Measurements from ENCODE around the gene ALG6.

DNA sequence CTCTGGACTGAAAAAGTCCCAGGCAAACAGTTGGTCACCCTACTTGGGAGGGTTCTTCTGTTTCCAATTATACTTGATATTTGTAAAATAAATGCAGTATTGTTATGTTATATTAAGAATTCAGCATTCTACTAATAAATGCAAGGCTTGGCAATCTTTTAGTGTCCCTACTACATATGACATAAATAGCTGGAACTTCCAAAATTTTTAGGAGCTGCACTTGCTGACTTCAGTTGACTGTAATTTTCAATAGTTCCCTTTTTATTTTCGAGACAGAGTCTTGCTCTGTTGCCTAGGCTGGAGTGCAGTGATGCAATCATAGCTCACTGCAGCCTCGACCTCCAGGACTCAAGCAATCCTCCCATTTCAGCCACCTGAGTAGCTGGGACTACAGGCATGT lies 25.0 kb upstream of the ALG6 start:
- TF ChIP-seq, protein P1, sequence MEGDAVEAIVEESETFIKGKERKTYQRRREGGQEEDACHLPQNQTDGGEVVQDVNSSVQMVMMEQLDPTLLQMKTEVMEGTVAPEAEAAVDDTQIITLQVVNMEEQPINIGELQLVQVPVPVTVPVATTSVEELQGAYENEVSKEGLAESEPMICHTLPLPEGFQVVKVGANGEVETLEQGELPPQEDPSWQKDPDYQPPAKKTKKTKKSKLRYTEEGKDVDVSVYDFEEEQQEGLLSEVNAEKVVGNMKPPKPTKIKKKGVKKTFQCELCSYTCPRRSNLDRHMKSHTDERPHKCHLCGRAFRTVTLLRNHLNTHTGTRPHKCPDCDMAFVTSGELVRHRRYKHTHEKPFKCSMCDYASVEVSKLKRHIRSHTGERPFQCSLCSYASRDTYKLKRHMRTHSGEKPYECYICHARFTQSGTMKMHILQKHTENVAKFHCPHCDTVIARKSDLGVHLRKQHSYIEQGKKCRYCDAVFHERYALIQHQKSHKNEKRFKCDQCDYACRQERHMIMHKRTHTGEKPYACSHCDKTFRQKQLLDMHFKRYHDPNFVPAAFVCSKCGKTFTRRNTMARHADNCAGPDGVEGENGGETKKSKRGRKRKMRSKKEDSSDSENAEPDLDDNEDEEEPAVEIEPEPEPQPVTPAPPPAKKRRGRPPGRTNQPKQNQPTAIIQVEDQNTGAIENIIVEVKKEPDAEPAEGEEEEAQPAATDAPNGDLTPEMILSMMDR (IDR thresholded peaks at IDR 0.05): no peak
- no peak for TF ChIP-seq POLR2A (IDR thresholded peaks at IDR 0.05)

Data from esophagus squamous epithelium (tissue), 4 donors.